Measurements from ENCODE around the gene NOL9. TPM values are rescaled to one million over a fixed set of nuclear protein-coding genes. Genes with fewer than 3 reads are reported as not detected.

Gene NOL9
- total and polyA plus RNA-seq, 9 of the 15 experiments (the other 6 are each of a cell fraction or from before 2014, with no cell fraction given): 5.6 to 76.5 (median 47.3) TPM

- Histone ChIP-seq H3K9ac (ENCODE audit: insufficient read depth in 1 of 2, low read depth in 2 of 2, low read length in 2 of 2) (no peak overlapping the region), H3K36me3 (ENCODE audit: control insufficient read depth, insufficient read depth, low read length) (no peaks in the 10 kb centered on the region; the same call in 2 of the 3 replicates), H3K9me3 (replicated peaks; ENCODE audit: control insufficient read depth, insufficient read depth, low read depth, low read length) (no peaks in the 10 kb centered on the region), H2AFZ (ENCODE audit: low read depth, low read length) (no peak overlapping the region), H3K79me2 (ENCODE audit: control insufficient read depth, insufficient read depth, low read length) (no peaks in the 10 kb centered on the region), H3K27ac (ENCODE audit: extremely low read depth, low read depth, low read length) (no peak overlapping the region), H3K4me1 (replicated peaks in 1 of 2; ENCODE audit: control insufficient read depth in 2 of 2, insufficient read depth in 2 of 2, low read length in 2 of 2) (peaks cover 3 to 29% of the 10 kb centered on the region in 2 experiments; a peak in 3 of 5 replicates), H3K9me1 (ENCODE audit: control insufficient read depth, insufficient read depth, low read length) (no peaks in the 10 kb centered on the region), H3K4me2 (ENCODE audit: insufficient read depth, low read length) (no peak overlapping the region), H3K27me3 (ENCODE audit: control insufficient read depth in 2 of 2, insufficient read depth in 2 of 2, low read length in 2 of 2) (peaks cover 4 to 31% of the 10 kb centered on the region in 2 experiments; a peak in 3 of 5 replicates), H4K20me1 (replicated peaks; ENCODE audit: control insufficient read depth, insufficient read depth, low read length) (peaks cover 7% of the 10 kb centered on the region; the same call in 1 of the 2 replicates), H3K4me3 (no peak overlapping the region)
- CTCF ChIA-PET (ENCODE audit: low intra/inter-chr PET ratio): no interaction called here
- POLR2A ChIA-PET: interaction anchor here (0.7 kb wide), 1 partner anchor 392 kb away, joined by 3 read pairs; no protein-coding TSS in a partner anchor
- DNase-seq (ENCODE audit: extremely low read depth in 1 of 4, low spot score in 3 of 4): no peak
- intact Hi-C loops (cut with micrococcal nuclease) (no loop called here), in situ Hi-C loops (cut with MboI) (no loop called here)
- no peak for FAIRE-seq
- TF ChIP-seq ZNF165 (CRISPR knock-in tag; IDR thresholded peaks at IDR 0.05; ENCODE audit: borderline replicate concordance) (no peak), FOXJ3 (CRISPR knock-in tag; IDR thresholded peaks at IDR 0.05) (no peak), IRF1 (CRISPR knock-in tag; IDR thresholded peaks at IDR 0.05; ENCODE audit: borderline replicate concordance) (no peak), ZNF280B (CRISPR knock-in tag; IDR thresholded peaks at IDR 0.05) (no peak), KDM4B (IDR thresholded peaks at IDR 0.05; ENCODE audit: borderline replicate concordance in 2 of 2, low read depth in 1 of 2) (no peak), HNRNPK (IDR thresholded peaks at IDR 0.05; ENCODE audit: low read depth, low read length, poor library complexity, severe bottlenecking) (no peak), ZNF354B (CRISPR knock-in tag; IDR thresholded peaks at IDR 0.05) (no peak), LEF1 (IDR thresholded peaks at IDR 0.05) (no peak), ZNF696 (CRISPR knock-in tag; conservative IDR thresholded peaks at IDR 0.05) (no peak), CHCHD3 (CRISPR knock-in tag; IDR thresholded peaks at IDR 0.05) (no peak), SMAD3 (CRISPR knock-in tag; conservative IDR thresholded peaks at IDR 0.05) (no peak), SFPQ (IDR thresholded peaks at IDR 0.05; ENCODE audit: low read depth, low read length) (no peak), BRD9 (IDR thresholded peaks at IDR 0.05; ENCODE audit: low read depth, partially characterized antibody) (no peak)
- no peak for ATAC-seq
- 5% methylated on average over 4 of the region's 4 CpGs for WGBS (ENCODE audit: insufficient coverage, low coverage, missing lambda C conversion rate)
- BruUV-seq (replicated peaks): no TSS peak
Observed at GRCh38 chr1:6515771-6516170, 38.5 kb downstream of the NOL9 start.
